Umbilical cord (tissue), 2 donors: Measurements from ENCODE around the gene GALK1. TPM values are rescaled to one million over a fixed set of nuclear protein-coding genes. Genes with fewer than 3 reads are reported as not detected.
"Not testable (repeated sequence)": the region's sequence is repeated elsewhere in the genome, so short reads cannot be mapped to it uniquely, and the experiment has no call there.

Experiments
- DNase-seq: peaks from one replicate; pipeline ENCODE4 v3.0.0-alpha.2; 2015; ENCODE audit warnings: low spot score
- total RNA-seq: library from RNA; depleted of rRNA; stranded (reverse); fragments of >200 nt; gene quantifications from one replicate; pipeline ENCODE4 v1.2.3, GENCODE V29; 2014; ENCODE audit warnings: low replicate concordance; ENCODE audit not compliant: insufficient read depth

GALK1 gene
- 31.5 TPM for total RNA-seq

GRCh38 chr17:75764711-75765421, at the start of gene GALK1:
Gene GALK1 (minus strand): TSS chr17:75765192. CDS start chr17:75765136, 56 bp downstream.
- peak; percentile 77 for DNase-seq

- DNase-seq = no peak
Observed at GRCh38 chr17:75814021-75814395, 49.0 kb upstream of the GALK1 start.

GRCh38 chr17:75813081-75814020, 48.4 kb upstream of the GALK1 start:
- DNase-seq = no peak

GRCh38 chr17:75812096-75813013, 47.4 kb upstream of the GALK1 start:
- no peak for DNase-seq

- DNase-seq = no peak
Observed at GRCh38 chr17:75811174-75811573, 46.2 kb upstream of the GALK1 start.

GRCh38 chr17:75810756-75811155, 45.8 kb upstream of the GALK1 start:
- DNase-seq = not testable (repeated sequence)

GRCh38 chr17:75810216-75810615, 45.2 kb upstream of the GALK1 start:
- DNase-seq = no peak

- DNase-seq = no peak
Observed at GRCh38 chr17:75809631-75810111, 44.7 kb upstream of the GALK1 start.

- no peak for DNase-seq
Observed at GRCh38 chr17:75808905-75809621, 44.1 kb upstream of the GALK1 start.

GRCh38 chr17:75808549-75808904, 43.5 kb upstream of the GALK1 start:
- DNase-seq = no peak

- no peak for DNase-seq
Observed at GRCh38 chr17:75807861-75808260, 42.9 kb upstream of the GALK1 start.

GRCh38 chr17:75806822-75807500, 42.0 kb upstream of the GALK1 start:
- no peak for DNase-seq

- no peak for DNase-seq
Observed at GRCh38 chr17:75803883-75804282, 38.9 kb upstream of the GALK1 start.

- DNase-seq = no peak
Observed at GRCh38 chr17:75799402-75799801, 34.4 kb upstream of the GALK1 start.

GRCh38 chr17:75795820-75796607, 31.0 kb upstream of the GALK1 start:
- no peak for DNase-seq

- no peak for DNase-seq
Observed at GRCh38 chr17:75793460-75793859, 28.5 kb upstream of the GALK1 start.

GRCh38 chr17:75791254-75791653, 26.3 kb upstream of the GALK1 start:
- DNase-seq = no peak

- peak; percentile 95 for DNase-seq
Observed at GRCh38 chr17:75785016-75785890, 20.3 kb upstream of the GALK1 start.
